Skin of body (tissue), 2 donors: Measurements from ENCODE around the gene CARD10. TPM values are rescaled to one million over a fixed set of nuclear protein-coding genes. Genes with fewer than 3 reads are reported as not detected.

Experiments used
- DNase-seq: peaks from one replicate; lab custom pipeline; 2025; lab: John Stamatoyannopoulos, UW
- total RNA-seq: library from RNA; depleted of rRNA; stranded (reverse); fragments of >200 nt; gene quantifications from one replicate; pipeline ENCODE4 v1.2.3, GENCODE V29; 2014

The CARD10 gene
- total RNA-seq, 1 donor from 2014 or later, result 3.3 TPM

- DNase-seq, result no peak
These were observed 13.7 kb downstream of the CARD10 start for GRCh38 chr22:37505565-37505964.

GRCh38 chr22:37504964-37505363 is 14.3 kb downstream of the CARD10 start:
- DNase-seq, result no peak

DNA sequence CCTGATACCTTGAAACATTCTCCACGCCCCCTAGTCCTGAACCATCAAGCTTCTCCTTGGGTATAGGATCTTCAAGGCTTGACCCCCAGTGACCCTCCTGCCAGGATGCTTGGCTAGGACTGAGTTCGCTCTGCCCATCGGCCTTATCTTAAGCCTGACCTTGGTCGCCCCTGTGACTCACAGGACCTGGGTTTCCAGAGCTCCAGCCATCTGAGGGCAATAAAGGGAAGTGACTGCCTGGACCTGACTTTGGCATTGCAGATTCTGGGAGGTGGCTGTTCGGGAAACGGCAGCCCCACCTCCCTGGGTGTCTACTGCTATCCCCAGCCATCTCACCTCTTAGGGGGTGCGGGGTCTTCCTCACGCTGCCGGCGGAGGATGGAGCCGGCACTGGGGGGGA is 15.4 kb downstream of the CARD10 start:
- no peak for DNase-seq

GRCh38 chr22:37503183-37503683 is 16.0 kb downstream of the CARD10 start:
- DNase-seq, result no peak

- DNase-seq, result no peak
These were observed 16.7 kb downstream of the CARD10 start for GRCh38 chr22:37502342-37503182.

GRCh38 chr22:37501610-37502341 is 17.4 kb downstream of the CARD10 start:
- DNase-seq, result peak; percentile 36

GRCh38 chr22:37500745-37501609 is 18.2 kb downstream of the CARD10 start:
- DNase-seq, result no peak

DNA sequence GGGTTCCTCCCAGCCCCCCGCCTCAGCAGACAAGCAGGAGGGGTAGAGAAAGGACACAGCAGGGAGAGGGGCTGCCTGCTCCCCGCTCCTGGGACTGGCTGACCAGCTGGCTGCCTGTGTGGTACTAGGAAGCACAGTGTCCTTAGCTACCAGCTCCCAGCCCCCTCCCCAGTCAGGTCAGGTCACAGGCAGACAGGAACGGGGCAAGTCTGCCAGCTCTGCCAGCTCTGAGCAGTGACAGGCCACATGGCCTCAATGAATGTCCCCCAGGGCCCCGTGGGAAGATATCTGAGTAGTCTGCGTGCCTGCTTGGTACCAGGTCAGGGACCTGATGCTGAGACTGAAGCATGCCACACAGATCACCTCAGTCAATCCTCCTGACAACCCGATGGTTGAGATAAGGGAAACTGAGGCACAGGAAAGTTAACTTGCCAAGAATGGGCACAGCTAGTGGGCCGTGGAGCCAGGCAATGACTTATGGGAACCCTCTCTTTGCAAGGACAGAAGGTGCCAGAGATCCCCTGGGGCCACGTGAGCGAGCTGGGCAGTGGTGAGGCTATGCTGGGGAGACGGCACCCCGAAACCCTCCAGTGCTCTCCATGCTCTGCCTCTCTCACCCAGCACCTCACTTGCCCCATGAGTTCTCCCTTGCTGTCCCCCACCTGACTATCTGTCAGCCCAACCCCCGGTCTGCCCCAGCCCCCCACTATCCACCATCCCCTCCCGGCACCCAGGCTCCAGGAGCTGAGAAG is 19.2 kb downstream of the CARD10 start:
- DNase-seq, result no peak

- no peak for DNase-seq
These were observed 20.0 kb downstream of the CARD10 start for GRCh38 chr22:37499027-37499707.

GRCh38 chr22:37498289-37498909 is 20.8 kb downstream of the CARD10 start:
- DNase-seq, result no peak

GRCh38 chr22:37497062-37497599 is 22.1 kb downstream of the CARD10 start:
- DNase-seq, result no peak

- no peak for DNase-seq
These were observed 22.6 kb downstream of the CARD10 start for GRCh38 chr22:37496651-37497050.

DNA sequence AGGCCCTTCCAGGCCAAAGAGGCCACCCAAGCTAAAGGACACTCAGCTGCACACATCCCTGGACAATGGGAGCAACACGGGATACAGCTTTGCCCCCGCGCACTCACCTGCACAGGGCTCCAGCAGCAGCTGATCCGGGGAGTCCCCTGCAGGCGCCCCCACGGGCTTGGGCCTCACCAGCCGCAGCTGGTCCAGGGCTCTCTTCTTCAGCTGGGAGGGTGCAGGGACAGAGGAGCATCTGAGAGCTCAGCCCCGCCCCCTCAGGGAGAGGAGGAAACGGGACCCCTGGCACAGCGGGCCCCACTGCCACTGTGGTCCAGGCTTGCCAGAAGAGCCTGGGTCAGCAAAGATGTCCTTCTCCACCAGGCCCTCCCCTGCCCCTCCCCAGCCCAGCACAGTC is 25.2 kb downstream of the CARD10 start:
- no peak for DNase-seq

- no peak for DNase-seq
These were observed 26.5 kb downstream of the CARD10 start for GRCh38 chr22:37492428-37493344.

GRCh38 chr22:37491559-37492427 is 27.4 kb downstream of the CARD10 start:
- no peak for DNase-seq

DNA sequence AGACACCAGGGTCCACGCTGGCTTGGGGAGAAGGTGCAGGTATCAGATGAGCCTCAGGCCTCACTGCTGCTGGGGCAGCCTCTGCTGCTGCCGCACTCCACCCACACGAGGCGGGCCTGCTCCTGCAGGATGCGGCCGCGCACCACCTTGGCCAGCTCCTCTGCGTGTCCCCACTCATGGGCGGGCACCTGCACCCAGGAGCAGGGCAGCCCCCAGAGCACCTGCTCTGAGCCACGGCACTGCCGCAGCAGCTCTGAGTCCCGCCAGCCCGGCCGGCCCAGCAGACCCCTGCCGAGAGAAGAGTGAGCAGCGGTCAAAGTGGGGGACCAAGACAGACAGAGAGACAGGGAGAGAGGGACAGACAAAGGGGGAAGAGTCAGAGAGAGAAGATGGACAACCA is 28.1 kb downstream of the CARD10 start:
- no peak for DNase-seq

GRCh38 chr22:37489983-37490382 is 29.2 kb downstream of the CARD10 start:
- DNase-seq, result no peak
